Esophagus squamous epithelium (tissue), 4 donors: Measurements from ENCODE around the gene TMEM131L.

Source experiments
- POLR2A ChIP-seq, 4 donors: fragments of 450-650 bp; IDR thresholded peaks; one replicate each; pipeline ENCODE4 v1.6.1; 2017; ENCODE audit warnings: antibody characterized with exemption in 4 of 4, mild to moderate bottlenecking in 4 of 4, moderate library complexity in 3 of 4
- TF ChIP-seq, protein P1 (sequence below), 6 experiments: fragments of 450-650 bp in 4 of 6; fragments of 200-600 bp in 2 of 6; sonication (generic) in 2 of 6; IDR thresholded peaks; one replicate each; pipeline ENCODE4 v1.5.1; 2016 to 2019; ENCODE audit warnings: antibody characterized with exemption in 6 of 6, mild to moderate bottlenecking in 4 of 6, moderate library complexity in 4 of 6

GRCh38 chr4:153520227-153520626 is 54.1 kb downstream of the TMEM131L start:
- TF ChIP-seq POLR2A (IDR thresholded peaks at IDR 0.05): no peak
- TF ChIP-seq, protein P1, sequence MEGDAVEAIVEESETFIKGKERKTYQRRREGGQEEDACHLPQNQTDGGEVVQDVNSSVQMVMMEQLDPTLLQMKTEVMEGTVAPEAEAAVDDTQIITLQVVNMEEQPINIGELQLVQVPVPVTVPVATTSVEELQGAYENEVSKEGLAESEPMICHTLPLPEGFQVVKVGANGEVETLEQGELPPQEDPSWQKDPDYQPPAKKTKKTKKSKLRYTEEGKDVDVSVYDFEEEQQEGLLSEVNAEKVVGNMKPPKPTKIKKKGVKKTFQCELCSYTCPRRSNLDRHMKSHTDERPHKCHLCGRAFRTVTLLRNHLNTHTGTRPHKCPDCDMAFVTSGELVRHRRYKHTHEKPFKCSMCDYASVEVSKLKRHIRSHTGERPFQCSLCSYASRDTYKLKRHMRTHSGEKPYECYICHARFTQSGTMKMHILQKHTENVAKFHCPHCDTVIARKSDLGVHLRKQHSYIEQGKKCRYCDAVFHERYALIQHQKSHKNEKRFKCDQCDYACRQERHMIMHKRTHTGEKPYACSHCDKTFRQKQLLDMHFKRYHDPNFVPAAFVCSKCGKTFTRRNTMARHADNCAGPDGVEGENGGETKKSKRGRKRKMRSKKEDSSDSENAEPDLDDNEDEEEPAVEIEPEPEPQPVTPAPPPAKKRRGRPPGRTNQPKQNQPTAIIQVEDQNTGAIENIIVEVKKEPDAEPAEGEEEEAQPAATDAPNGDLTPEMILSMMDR (IDR thresholded peaks at IDR 0.05): no peak
